MG63 (cell line): ENCODE measurements around the gene CDK5R2. TPM values are rescaled to one million over a fixed set of nuclear protein-coding genes. Genes with fewer than 3 reads are reported as not detected.
"Not testable (repeated sequence)": the region's sequence is repeated elsewhere in the genome, so short reads cannot be mapped to it uniquely, and the experiment has no call there.

ENCODE experiments used
- DNase-seq: peaks from one replicate; pipeline ENCODE4 v3.0.0-alpha.2; 2020
- H3K27me3 ChIP-seq: fragments of 250-450 bp; sonication (Bioruptor Pico); 2 replicates; pipeline ENCODE4 v1.5.1; 2020; ENCODE audit warnings: mild to moderate bottlenecking, moderate library complexity
- H3K36me3 ChIP-seq: fragments of 250-450 bp; sonication (Bioruptor Pico); 2 replicates; pipeline ENCODE4 v1.5.1; 2020; ENCODE audit warnings: mild to moderate bottlenecking, moderate library complexity
- H3K4me3 ChIP-seq: fragments of 250-450 bp; sonication (Bioruptor Pico); 2 replicates; pipeline ENCODE4 v1.5.1; 2020; ENCODE audit warnings: mild to moderate bottlenecking, moderate library complexity
- H3K9me3 ChIP-seq: fragments of 250-450 bp; sonication (Bioruptor Pico); 2 replicates; pipeline ENCODE4 v1.5.1; 2020; ENCODE audit warnings: mild to moderate bottlenecking, moderate library complexity
- total RNA-seq: library from RNA; depleted of rRNA; stranded (reverse); fragments of >200 nt; shearing (Covaris generic); gene quantifications from 2 replicates; pipeline ENCODE4 v1.2.3, GENCODE V29; 2014; ENCODE audit warnings: low replicate concordance; rRNA removed

CDK5R2 gene
- not detected in 2 replicates for total RNA-seq

DNA sequence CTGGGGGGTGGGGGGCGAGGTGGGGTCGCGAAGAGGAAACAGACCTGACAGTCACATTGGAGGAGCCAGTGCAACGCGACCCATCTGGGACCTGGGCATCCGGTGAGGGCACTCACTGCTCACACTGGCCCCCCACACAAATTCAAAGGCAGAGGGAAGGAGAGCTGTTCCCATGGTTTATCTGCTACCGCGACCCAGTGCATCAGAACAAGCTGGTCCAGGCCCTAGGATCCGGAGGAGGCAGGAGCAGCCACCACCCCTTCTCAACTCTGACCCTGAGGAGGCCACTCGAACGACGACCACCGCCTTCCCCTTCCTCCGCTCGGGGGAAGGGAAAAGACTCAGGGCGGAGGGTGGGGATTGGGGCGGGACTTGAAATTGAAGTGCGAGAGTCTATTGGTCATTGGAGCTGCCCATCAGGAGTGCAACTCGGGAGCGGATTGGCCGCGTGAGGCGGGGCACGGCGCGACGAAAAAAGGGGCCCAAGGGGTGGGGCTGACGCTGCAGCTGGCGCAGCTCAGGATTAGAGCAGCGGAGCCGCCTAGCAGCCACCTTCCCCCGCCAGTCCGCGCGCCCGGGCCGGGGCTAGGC is at the start of gene CDK5R2:
Gene CDK5R2, plus strand, starts transcription at position 526 of the 591 bp plus-strand sequence. CDS start 155 bp downstream, outside the sequence.
- Histone ChIP-seq H3K4me3 (peak within 1 kb of the TSS; percentile 39), H3K27me3 (peaks cover 40% of the 10 kb centered on the region), H3K9me3 (no peaks in the 10 kb centered on the region), H3K36me3 (no peaks in the 10 kb centered on the region)
- DNase-seq = peak; percentile 83

DNA sequence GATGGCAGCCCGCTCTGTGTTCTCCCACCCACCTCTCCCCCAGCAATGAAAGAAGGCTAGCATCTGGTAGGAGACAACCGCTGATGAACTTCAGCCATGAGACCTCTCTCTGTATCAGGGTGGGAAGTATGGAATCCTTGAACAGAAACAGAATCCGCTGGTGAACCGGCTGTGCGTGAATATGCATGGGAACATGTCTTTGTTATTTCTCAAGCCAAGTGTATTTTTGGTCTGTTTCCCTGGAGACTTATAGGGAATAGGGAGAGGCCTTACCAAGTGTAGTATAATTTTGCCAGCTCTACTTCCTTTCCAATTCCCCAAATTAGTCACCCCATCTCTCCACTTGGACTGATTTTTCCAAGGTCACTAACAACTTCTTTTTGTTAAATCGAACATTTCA is 48.7 kb upstream of the CDK5R2 start:
- DNase-seq = no peak
- H3K9me3 ChIP-seq = no peaks in the 10 kb centered on the region

DNA sequence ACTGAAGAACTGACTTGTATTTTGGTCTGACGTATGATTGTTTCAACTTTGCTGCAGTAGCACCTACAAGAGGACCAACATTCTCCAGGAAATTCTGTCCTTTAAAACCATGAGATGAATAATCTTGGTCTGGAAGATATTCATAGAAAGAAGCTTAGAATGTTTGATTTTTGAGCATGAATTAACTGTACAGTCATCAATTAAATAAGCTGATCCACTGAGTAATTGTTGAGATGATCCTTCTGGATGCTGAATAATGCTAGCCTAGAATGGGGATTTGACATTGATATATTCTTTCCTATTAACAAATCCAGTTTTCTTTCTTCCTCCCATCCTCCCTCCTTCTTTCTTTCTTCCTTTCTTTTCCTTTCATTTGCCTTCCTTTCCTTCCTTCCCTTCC is 39.0 kb upstream of the CDK5R2 start:
- Histone ChIP-seq H3K27me3 (peaks cover 10% of the 10 kb centered on the region), H3K36me3 (no peaks in the 10 kb centered on the region)

More for the DNA sequence above, 48.7 kb upstream of the CDK5R2 start:
- no peak overlapping the region for H3K4me3 ChIP-seq
- H3K27me3 ChIP-seq = no peaks in the 10 kb centered on the region
- H3K36me3 ChIP-seq = no peaks in the 10 kb centered on the region

DNA sequence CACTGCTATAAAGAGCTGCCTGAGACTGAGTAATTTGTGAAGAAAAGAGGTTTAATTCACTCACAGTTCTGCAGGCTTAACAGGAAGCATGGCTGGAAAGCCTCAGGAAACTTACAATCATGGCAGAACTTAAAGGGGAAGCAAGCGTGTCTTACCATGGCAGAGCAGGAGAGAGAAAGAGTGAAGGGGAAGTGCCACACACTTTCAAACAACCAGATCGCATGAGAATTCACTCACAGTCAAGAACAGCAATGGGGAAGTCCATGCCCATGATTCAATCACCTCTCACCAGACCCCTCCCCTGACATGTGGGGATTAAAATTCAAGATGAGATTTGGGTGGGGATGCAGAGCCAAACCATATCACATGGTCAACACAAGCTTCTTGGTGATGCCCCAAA is 34.7 kb upstream of the CDK5R2 start:
- peaks cover 5% of the 10 kb centered on the region for H3K27me3 ChIP-seq
- no peaks in the 10 kb centered on the region for H3K36me3 ChIP-seq
- H3K4me3 ChIP-seq = no peak overlapping the region
- no peak for DNase-seq
- H3K9me3 ChIP-seq = no peaks in the 10 kb centered on the region

More for the DNA sequence above, 39.0 kb upstream of the CDK5R2 start:
- no peak overlapping the region for H3K4me3 ChIP-seq
- DNase-seq = no peak
- H3K9me3 ChIP-seq = no peaks in the 10 kb centered on the region

DNA sequence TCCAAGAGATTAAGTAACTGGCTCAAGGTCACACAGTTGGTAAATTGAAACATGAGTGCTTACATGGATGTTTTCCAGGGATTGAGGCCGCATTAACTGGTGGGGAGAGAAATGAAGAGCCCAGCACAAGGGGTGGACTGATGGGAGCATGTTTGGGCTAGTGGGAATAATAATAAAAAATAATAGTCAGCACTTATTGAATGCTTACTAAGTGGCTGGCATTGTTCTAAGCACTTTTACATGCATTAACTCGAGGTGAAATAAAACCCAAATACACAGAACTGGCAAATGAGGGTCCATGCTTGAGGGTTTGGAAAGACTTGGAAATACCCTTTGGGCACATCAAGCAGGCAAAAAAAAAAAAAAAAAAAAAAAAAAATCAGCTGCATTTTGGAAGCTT is 34.0 kb upstream of the CDK5R2 start:
- Histone ChIP-seq H3K27me3 (peaks cover 5% of the 10 kb centered on the region; the same call in 1 of the 2 replicates), H3K9me3 (no peaks in the 10 kb centered on the region), H3K36me3 (no peaks in the 10 kb centered on the region), H3K4me3 (no peak overlapping the region)
- no peak for DNase-seq

DNA sequence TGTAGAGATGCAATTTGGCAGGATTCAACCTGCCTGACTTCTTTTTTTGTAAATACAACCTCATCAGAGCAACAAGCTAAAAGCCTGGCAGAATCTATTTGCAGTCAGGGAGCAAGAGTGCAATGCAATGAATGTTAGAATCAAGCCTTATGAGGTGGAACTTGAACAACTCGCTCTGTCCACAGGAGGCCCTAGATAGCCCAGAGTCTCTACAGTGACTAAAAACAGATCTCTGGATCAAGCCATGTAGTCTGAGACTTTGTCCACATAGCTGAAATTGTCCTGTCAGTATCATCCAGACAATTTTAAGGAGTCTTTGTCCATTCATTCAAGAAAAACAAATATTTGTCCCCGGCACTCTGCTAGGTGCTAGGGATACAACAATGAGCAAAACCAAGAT is 32.0 kb upstream of the CDK5R2 start:
- Histone ChIP-seq H3K27me3 (peaks cover 5% of the 10 kb centered on the region; the same call in 1 of the 2 replicates), H3K9me3 (no peaks in the 10 kb centered on the region), H3K36me3 (no peaks in the 10 kb centered on the region), H3K4me3 (no peak overlapping the region)
- no peak for DNase-seq

DNA sequence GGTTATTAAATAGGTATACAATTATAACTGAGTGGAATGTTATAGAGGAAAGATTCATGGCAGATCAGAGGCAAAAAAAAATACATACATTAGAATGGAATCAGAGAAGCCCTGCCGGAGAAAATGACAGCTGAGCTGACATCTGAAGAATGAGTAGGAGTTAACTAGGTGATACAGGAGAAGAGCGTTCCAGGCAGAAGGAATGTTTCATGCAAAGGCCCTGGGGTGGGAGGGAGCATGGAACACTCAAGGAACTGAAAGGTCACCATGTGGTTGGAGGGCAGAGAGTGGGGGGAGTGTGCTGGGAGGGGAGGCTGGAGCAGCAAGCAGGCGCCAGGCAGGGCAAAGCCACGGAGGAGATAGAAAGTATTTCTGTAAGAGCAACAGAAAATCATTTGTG is 31.6 kb upstream of the CDK5R2 start:
- Histone ChIP-seq H3K36me3 (no peaks in the 10 kb centered on the region), H3K9me3 (no peaks in the 10 kb centered on the region), H3K27me3 (peaks cover 7% of the 10 kb centered on the region; the same call in 1 of the 2 replicates), H3K4me3 (no peak overlapping the region)
- no peak for DNase-seq

DNA sequence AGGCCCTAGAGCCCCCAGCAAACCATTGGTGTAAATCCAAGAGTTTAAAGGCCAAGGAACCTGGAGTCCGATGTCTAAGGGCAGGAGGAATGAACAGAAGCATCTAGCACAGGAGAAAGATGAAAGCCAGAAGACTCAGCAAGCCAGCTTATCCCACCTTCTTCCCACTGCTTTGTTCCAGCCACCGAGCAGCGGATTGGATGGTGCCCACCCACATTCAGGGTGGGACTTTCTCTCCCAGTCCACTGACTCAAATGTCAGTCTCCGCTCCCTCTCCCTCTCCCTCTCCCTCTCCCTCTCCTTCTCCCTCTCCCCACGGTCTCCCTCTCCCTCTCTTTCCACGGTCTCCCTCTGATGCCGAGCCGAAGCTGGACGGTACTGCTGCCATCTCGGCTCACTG is 29.0 kb upstream of the CDK5R2 start:
- H3K36me3 ChIP-seq, H3K4me3 ChIP-seq, DNase-seq, H3K9me3 ChIP-seq: not testable (repeated sequence)
- H3K27me3 ChIP-seq = peaks cover 28% of the 10 kb centered on the region

DNA sequence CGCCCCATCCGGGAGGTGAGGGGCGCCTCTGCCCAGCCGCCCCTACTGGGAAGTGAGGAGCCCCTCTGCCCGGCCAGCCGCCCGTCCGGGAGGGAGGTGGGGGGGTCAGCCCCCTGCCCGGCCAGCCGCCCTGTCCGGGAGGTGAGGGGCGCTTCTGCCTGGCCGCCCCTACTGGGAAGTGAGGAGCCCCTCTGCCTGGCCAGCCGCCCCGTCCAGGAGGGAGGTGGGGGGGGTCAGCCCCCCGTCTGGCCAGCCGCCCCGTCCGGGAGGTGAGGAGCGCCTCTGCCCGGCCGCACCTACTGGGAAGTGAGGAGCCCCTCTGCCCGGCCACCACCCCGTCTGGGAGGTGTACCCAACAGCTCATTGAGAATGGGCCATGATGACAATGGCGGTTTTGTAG is 27.7 kb upstream of the CDK5R2 start:
- DNase-seq, H3K36me3 ChIP-seq, H3K4me3 ChIP-seq, H3K9me3 ChIP-seq: not testable (repeated sequence)
- peaks cover 33% of the 10 kb centered on the region for H3K27me3 ChIP-seq

DNA sequence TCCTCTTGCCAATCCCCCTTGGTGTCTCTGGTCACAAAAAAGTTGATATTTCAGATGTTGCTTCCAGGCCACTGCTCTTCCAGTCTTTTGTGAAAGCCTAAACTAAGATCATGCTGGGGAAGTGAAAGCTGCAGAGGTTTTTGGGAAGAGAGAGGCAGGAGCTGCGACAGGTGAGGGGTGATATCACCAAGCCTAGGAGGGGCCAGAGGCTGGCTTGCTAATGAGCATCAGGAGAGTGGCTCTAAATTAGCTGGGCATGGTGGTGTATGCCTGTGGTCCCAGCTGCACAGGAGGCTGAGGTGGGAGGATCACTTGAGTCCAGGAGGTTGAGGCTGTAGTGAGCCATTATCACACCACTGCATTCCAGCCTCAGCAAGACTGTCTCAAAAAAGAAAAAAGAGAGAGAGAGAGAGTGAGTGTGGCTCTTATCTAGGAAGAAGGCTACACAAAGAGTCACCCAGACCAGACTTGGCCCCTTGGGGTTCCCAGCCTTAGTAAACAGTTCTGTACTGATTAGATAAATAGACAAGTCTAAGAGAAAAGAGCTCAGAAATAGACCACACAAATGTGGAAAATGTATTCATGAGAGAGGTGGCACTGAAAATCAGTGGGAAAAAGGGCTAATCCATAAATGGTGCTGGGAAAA is 14.6 kb upstream of the CDK5R2 start:
- Histone ChIP-seq H3K4me3 (no peak overlapping the region), H3K9me3 (no peaks in the 10 kb centered on the region; the same call in 1 of the 2 replicates), H3K27me3 (peaks cover 28% of the 10 kb centered on the region), H3K36me3 (no peaks in the 10 kb centered on the region)
- DNase-seq = no peak

DNA sequence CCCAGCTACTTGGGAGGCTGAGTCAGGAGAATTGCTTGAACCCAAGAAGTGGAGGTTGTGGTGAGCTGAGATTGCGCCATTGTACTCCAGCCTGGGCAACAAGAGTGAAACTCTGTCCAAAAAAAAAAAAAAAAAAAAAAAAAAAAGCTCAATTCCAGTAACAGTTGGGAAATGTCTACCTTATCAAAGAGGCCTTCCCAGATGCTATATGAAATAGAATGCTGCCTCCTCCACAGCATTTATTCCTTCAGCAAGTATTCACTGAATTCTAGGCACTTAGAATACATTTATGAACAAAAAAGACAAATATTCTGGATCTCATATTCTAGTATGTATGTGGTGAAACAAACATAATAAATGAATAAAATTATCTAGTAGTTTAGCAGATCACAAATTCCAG is 12.8 kb upstream of the CDK5R2 start:
- no peak for DNase-seq
- Histone ChIP-seq H3K27me3 (peaks cover 31% of the 10 kb centered on the region), H3K4me3 (no peak overlapping the region), H3K9me3 (no peaks in the 10 kb centered on the region; the same call in 1 of the 2 replicates), H3K36me3 (no peaks in the 10 kb centered on the region)

DNA sequence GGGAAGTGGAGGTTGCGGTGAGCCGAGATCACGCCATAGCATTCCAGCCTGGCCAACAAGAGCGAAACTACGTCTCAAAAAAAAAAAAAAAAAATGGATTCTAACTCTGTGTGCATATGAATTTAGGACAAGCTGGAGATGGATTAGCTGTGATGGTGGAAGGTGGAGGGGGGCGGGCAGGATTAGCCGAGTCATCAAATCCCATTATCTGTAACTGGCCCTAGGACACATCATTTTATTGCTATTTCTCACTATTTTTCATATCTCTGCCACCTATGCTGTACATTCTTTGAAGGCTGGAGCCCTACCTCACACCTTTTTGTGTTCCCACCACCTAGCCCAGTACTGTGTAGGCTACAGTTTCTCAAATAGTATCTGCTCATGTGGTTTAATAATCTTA is 7.3 kb upstream of the CDK5R2 start:
- H3K27me3 ChIP-seq = peaks cover 9% of the 10 kb centered on the region
- DNase-seq = no peak
- no peaks in the 10 kb centered on the region for H3K36me3 ChIP-seq
- H3K4me3 ChIP-seq = no peak overlapping the region
- no peaks in the 10 kb centered on the region for H3K9me3 ChIP-seq

DNA sequence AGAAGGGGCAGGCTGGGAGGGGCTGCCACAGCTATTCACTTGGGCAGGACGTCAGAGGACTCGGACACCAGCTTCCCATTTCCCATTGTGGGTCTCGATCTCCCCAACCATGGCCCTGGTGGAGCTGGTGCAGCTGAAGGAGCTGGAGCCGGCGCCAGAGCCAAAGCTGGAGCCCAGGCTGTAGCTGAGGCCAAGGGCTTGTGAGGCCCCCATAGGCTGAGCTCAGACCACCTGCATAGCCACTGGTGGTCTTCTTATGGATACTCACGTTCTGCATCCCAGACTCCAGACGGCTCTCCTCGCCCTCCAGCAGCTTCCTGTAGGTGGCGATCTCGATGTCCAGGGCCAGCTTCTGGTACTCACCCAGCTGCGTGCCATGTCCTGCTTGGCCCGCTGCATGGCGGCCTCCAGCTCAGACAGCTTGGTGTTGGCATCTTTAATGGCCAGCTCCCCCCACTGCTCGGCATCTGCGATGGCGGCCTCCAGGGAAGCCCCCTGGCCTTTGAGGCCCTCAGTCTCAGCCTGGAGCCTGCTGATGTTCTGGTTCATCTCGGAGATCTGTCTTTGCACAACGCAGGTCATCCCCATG is 6.0 kb upstream of the CDK5R2 start:
- Histone ChIP-seq H3K36me3 (no peaks in the 10 kb centered on the region), H3K27me3 (peaks cover 9% of the 10 kb centered on the region)
- DNase-seq = no peak

DNA sequence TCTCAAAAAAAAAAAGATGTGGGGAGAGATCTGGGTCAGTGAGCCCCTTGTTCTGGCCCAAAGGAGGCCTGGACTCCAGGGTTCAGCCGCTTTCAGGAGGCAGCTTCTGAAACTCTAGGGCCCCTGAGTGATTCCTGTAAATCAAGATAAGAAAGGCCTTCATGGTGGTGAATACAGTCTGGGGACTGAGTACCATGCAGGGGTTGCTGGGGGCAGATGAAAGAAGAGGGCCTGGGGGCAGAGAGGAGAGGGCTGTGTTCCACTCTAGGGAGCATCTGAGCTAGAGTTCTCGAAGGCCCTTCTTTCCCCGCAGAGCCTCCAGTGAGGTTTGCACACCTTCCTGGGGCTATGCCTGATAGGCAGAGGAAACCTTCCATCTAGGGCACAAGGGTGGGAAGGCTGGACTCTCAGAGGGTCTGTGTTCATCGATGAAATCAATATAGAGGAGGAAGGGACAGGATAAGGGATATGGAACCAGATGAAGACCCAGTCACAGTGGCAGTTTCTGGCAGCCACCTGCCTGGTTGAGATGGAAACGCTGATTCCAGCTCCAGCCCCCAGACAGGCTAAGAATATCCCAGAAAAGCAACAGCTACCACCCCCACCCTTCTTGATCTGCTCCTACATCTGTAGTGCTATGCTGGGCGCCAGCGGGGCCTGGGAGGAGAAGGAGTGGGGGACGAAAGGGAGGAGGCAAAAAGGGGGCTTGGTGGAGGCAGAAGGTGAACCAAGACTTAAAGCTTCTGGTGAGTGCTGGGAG is 4.7 kb upstream of the CDK5R2 start:
- Histone ChIP-seq H3K9me3 (no peaks in the 10 kb centered on the region), H3K27me3 (peaks cover 15% of the 10 kb centered on the region), H3K36me3 (no peaks in the 10 kb centered on the region), H3K4me3 (no peak overlapping the region)
- no peak for DNase-seq

More for the DNA sequence above, 6.0 kb upstream of the CDK5R2 start:
- Histone ChIP-seq H3K4me3 (no peak overlapping the region), H3K9me3 (no peaks in the 10 kb centered on the region)

DNA sequence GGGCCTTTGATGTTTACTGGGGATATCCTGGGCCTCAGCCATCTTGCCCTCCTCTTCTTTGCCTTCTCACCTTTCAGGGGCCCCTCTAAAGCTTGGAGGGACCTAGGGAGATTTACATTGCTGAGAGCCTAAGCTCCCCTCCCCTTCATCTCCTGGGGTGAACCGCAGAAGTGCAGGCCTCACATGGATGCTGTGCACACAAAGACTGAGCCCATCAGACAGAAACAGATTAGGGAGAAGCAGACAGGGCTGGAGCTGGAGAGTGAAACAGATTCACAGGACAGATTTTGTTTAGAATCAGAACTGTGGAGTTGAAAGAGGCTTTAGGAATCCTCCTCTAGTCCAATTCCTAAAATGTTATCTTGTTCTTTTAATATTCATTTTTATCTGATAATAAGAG is 3.4 kb upstream of the CDK5R2 start:
- Histone ChIP-seq H3K36me3 (no peaks in the 10 kb centered on the region), H3K27me3 (peaks cover 18% of the 10 kb centered on the region), H3K9me3 (no peaks in the 10 kb centered on the region), H3K4me3 (no peak overlapping the region)
- no peak for DNase-seq

DNA sequence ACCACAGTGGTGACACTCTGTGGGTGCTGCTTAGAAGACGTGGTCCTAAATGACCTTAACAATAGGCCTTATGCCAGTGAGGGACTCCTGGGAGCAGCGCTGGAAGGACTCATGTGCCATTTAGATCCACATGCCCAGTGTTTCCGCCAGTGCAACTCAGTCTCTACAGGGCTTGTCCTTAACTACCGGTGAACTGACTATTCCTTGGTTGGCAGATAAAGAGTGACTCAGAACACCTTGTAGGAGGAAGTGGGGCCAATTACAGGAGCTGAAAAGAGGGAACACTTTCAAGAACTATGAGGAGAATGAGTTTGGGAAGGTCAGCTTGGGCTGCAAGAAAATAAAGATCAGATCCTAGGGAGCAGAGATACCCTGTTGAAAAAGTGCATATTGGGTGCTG is 1.8 kb upstream of the CDK5R2 start:
- H3K4me3 ChIP-seq = no peak overlapping the region
- no peaks in the 10 kb centered on the region for H3K36me3 ChIP-seq
- no peaks in the 10 kb centered on the region for H3K9me3 ChIP-seq
- peaks cover 28% of the 10 kb centered on the region for H3K27me3 ChIP-seq
- DNase-seq = no peak

DNA sequence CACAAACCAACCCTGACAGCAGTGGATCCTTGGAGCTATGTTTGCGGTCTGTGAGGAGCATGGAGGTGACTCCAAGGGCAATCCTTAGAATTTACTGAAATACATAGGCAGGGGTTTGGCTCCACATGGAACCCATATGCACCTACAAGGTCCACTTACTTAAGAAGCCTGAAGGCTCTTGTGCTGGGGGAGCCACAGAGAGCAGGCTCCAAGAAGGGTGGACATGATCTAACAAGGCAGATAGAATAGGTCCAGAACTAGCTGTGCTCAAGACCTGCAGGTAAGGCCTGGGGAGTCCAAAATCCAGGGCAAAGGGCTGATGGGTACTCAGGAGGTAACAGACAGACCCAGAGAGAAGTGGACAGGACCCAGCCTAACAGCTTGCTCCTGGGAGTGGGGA is 1.2 kb upstream of the CDK5R2 start:
- H3K27me3 ChIP-seq = peaks cover 34% of the 10 kb centered on the region
- no peak for DNase-seq
- no peaks in the 10 kb centered on the region for H3K36me3 ChIP-seq
- no peaks in the 10 kb centered on the region for H3K9me3 ChIP-seq
- no peak overlapping the region for H3K4me3 ChIP-seq
